Activated CD8-positive, alpha-beta memory T cell treated with anti-CD3 and anti-CD28 coated beads for 36 hours (primary cell): ENCODE results near the gene WDPCP. TPM values are rescaled to one million over a fixed set of nuclear protein-coding genes. Genes with fewer than 3 reads are reported as not detected.
"Not testable (repeated sequence)": the region's sequence is repeated elsewhere in the genome, so short reads cannot be mapped to it uniquely, and the experiment has no call there.

Experiments used
- CTCF ChIA-PET: fragments of 350-600 bp; sonication (Branson Sonifier 250); formaldehyde crosslinking; loops from one replicate; lab custom pipeline; 2021; ENCODE audit warnings: antibody characterized with exemption; lab: Charles Lee
- POLR2A ChIA-PET: fragments of 350-600 bp; sonication (Branson Sonifier 250); formaldehyde crosslinking; loops from one replicate; lab custom pipeline; 2021; ENCODE audit warnings: antibody characterized with exemption; lab: Charles Lee
- total RNA-seq, 2 experiments: library from RNA; stranded (reverse); gene quantifications; one replicate each; pipeline ENCODE4 v1.2.3, GENCODE V29; 2021

The WDPCP gene
- total RNA-seq, 2 experiments from 2014 or later, result 5.5 to 7.8 TPM

GRCh38 chr2:63323662-63324061 is 264.6 kb downstream of the WDPCP start:
- POLR2A ChIA-PET, CTCF ChIA-PET: not testable (repeated sequence)

- POLR2A ChIA-PET, CTCF ChIA-PET: not testable (repeated sequence)
These were observed 266.3 kb downstream of the WDPCP start for GRCh38 chr2:63321973-63322372.

- POLR2A ChIA-PET, result no interaction called here
- CTCF ChIA-PET, result no interaction called here
These were observed 267.6 kb downstream of the WDPCP start for GRCh38 chr2:63320669-63321068.

- POLR2A ChIA-PET, result no interaction called here
- CTCF ChIA-PET, result no interaction called here
These were observed 277.7 kb downstream of the WDPCP start for GRCh38 chr2:63310614-63311013.

GRCh38 chr2:63301481-63301880 is 286.8 kb downstream of the WDPCP start:
- CTCF ChIA-PET, result no interaction called here
- POLR2A ChIA-PET, result no interaction called here

GRCh38 chr2:63300835-63301234 is 287.4 kb downstream of the WDPCP start:
- POLR2A ChIA-PET, result no interaction called here
- CTCF ChIA-PET, result no interaction called here

GRCh38 chr2:63287956-63288355 is 300.3 kb downstream of the WDPCP start:
- CTCF ChIA-PET, result no interaction called here
- POLR2A ChIA-PET, result no interaction called here

GRCh38 chr2:63286520-63286919 is 301.8 kb downstream of the WDPCP start:
- POLR2A ChIA-PET, result not testable (repeated sequence)

GRCh38 chr2:63283273-63283672 is 305.0 kb downstream of the WDPCP start:
- ChIA-PET CTCF (no interaction called here), POLR2A (no interaction called here)

More at GRCh38 chr2:63286520-63286919, 301.8 kb downstream of the WDPCP start:
- CTCF ChIA-PET, result not testable (repeated sequence)

- CTCF ChIA-PET, result no interaction called here
- POLR2A ChIA-PET, result no interaction called here
These were observed 315.7 kb downstream of the WDPCP start for GRCh38 chr2:63272560-63272959.

GRCh38 chr2:63270717-63271116 is 317.6 kb downstream of the WDPCP start:
- ChIA-PET POLR2A (no interaction called here), CTCF (no interaction called here)

- POLR2A ChIA-PET, result no interaction called here
- CTCF ChIA-PET, result no interaction called here
These were observed 319.3 kb downstream of the WDPCP start for GRCh38 chr2:63268946-63269345.

- ChIA-PET CTCF (no interaction called here), POLR2A (no interaction called here)
These were observed 327.1 kb downstream of the WDPCP start for GRCh38 chr2:63261137-63261621.

GRCh38 chr2:63257473-63257872 is 330.8 kb downstream of the WDPCP start:
- ChIA-PET CTCF (no interaction called here), POLR2A (no interaction called here)

- CTCF ChIA-PET, result no interaction called here
- POLR2A ChIA-PET, result no interaction called here
These were observed 339.1 kb downstream of the WDPCP start for GRCh38 chr2:63249161-63249560.

GRCh38 chr2:63242747-63243146 is 345.5 kb downstream of the WDPCP start:
- CTCF ChIA-PET, result no interaction called here
- POLR2A ChIA-PET, result no interaction called here

GRCh38 chr2:63225964-63226686 is 362.2 kb downstream of the WDPCP start:
- ChIA-PET CTCF (no interaction called here), POLR2A (no interaction called here)

GRCh38 chr2:63218800-63219526 is 369.3 kb downstream of the WDPCP start:
- ChIA-PET CTCF (no interaction called here), POLR2A (no interaction called here)

GRCh38 chr2:63195310-63195709 is 393.0 kb downstream of the WDPCP start:
- ChIA-PET CTCF (no interaction called here), POLR2A (no interaction called here)

GRCh38 chr2:63194175-63194574 is 394.1 kb downstream of the WDPCP start:
- POLR2A ChIA-PET, result no interaction called here
- CTCF ChIA-PET, result no interaction called here
